GM12878 (cell line): ENCODE data around the gene BSN. TPM values are rescaled to one million over a fixed set of nuclear protein-coding genes. Genes with fewer than 3 reads are reported as not detected.

ENCODE experiments used
- ATAC-seq: fragments of 200-7000 bp; cut with Tn5 transposase; 3 replicates; pipeline ENCODE4 v1.9.1; 2020; ENCODE audit warnings: mild to moderate bottlenecking, moderate library complexity
- BruUV-seq: library from RNA; stranded (reverse); fragments of 400-500 nt; replicated peaks from 2 replicates; lab custom pipeline; 2021; lab: Mats Ljungman, UMichigan
- CTCF ChIA-PET: fragments of 300-600 bp; sonication (Branson Sonifier 250); formaldehyde crosslinking; extraction: SDS; loops from one replicate; lab custom pipeline; 2021; ENCODE audit warnings: inconsistent platforms; lab: Yijun Ruan, JAX
- POLR2A ChIA-PET: fragments of 350-600 bp; formaldehyde crosslinking; extraction: SDS; loops from one replicate; lab custom pipeline; 2021; ENCODE audit warnings: inconsistent platforms; lab: Charles Lee
- RAD21 ChIA-PET: fragments of 300-600 bp; sonication (Branson Sonifier 250); formaldehyde crosslinking; loops from one replicate; lab custom pipeline; 2023; ENCODE audit warnings: antibody characterized with exemption; ENCODE audit not compliant: unreplicated experiment; lab: Charles Lee
- SMC1A ChIA-PET: fragments of 300-600 bp; sonication (Branson Sonifier 250); formaldehyde crosslinking; loops from one replicate; lab custom pipeline; 2023; ENCODE audit not compliant: unreplicated experiment, uncharacterized antibody; lab: Charles Lee
- DNase-seq: peaks from one replicate; pipeline ENCODE4 v3.0.0-alpha.2; 2011; ENCODE audit warnings: low read depth, low spot score
- FAIRE-seq: peaks from 3 replicates; lab custom pipeline; 2011; peaks lifted over from hg19 to GRCh38; lab: Jason Lieb, UNC
- H2AFZ ChIP-seq: 2 replicates; pipeline ENCODE4 v1.6.0; 2011; ENCODE audit warnings: low read depth, low read length, control low read depth; ENCODE audit not compliant: control insufficient read depth
- H3K27ac ChIP-seq: 2 replicates; pipeline ENCODE4 v1.5.1; 2011; ENCODE audit warnings: control low read depth; ENCODE audit not compliant: control insufficient read depth, insufficient read depth
- H3K27me3 ChIP-seq, 2 experiments: replicated peaks in 1 of 2; 2 replicates each; pipeline versions ENCODE4 v1.6.0 to v1.6.1; 2011; ENCODE audit warnings: low read length in 1 of 2; ENCODE audit not compliant: control insufficient read depth in 2 of 2, insufficient read depth in 2 of 2
- H3K36me3 ChIP-seq, 2 experiments: 2 replicates each; pipeline ENCODE4 v1.5.1; 2011; ENCODE audit warnings: low read length in 1 of 2; ENCODE audit not compliant: control insufficient read depth in 2 of 2, insufficient read depth in 2 of 2
- H3K4me1 ChIP-seq: 2 replicates; pipeline ENCODE4 v1.6.1; 2011; ENCODE audit warnings: mild to moderate bottlenecking, low read length, moderate library complexity, mixed read lengths; ENCODE audit not compliant: control insufficient read depth, insufficient read depth
- H3K4me2 ChIP-seq: 2 replicates; pipeline ENCODE4 v1.6.0; 2011; ENCODE audit warnings: control low read depth; ENCODE audit not compliant: control insufficient read depth, insufficient read depth
- H3K4me3 ChIP-seq: fragments of 200-600 bp; sonication (generic); 2 replicates; pipeline ENCODE4 v1.5.1; 2016
- H3K79me2 ChIP-seq: 2 replicates; pipeline ENCODE4 v1.6.0; 2011; ENCODE audit warnings: low read length; ENCODE audit not compliant: control insufficient read depth, insufficient read depth
- H3K9ac ChIP-seq: 2 replicates; pipeline ENCODE4 v1.8.0; 2011; ENCODE audit warnings: low read length, control low read depth, mixed read lengths; ENCODE audit not compliant: control insufficient read depth, insufficient read depth
- H3K9me3 ChIP-seq: replicated peaks from 3 replicates; pipeline ENCODE4 v1.5.1; 2011; ENCODE audit warnings: mild to moderate bottlenecking, low read length; ENCODE audit not compliant: control insufficient read depth, insufficient read depth
- H4K20me1 ChIP-seq: 2 replicates; pipeline ENCODE4 v1.6.0; 2011; ENCODE audit not compliant: control insufficient read depth, insufficient read depth
- BHLHE40 ChIP-seq, 2 experiments: fragments of 450-650 bp in 1 of 2; IDR thresholded peaks; 2 replicates each; pipeline ENCODE4 v1.6.1; 2011 to 2017; ENCODE audit warnings: low read depth in 2 of 2, borderline replicate concordance in 1 of 2, improper control_type of control experiment in 1 of 2, low read length in 1 of 2, mild to moderate bottlenecking in 1 of 2
- EED ChIP-seq: sonication (generic); IDR thresholded peaks from 2 replicates; pipeline ENCODE4 v1.6.1; 2016; ENCODE audit warnings: antibody characterized with exemption, low read depth
- EP300 ChIP-seq, 2 experiments: fragments of 150-350 bp in 1 of 2; IDR thresholded peaks; 2 replicates each; pipeline ENCODE4 v1.6.1; 2011 to 2012; ENCODE audit warnings: low read depth in 2 of 2, low read length in 2 of 2, borderline replicate concordance in 1 of 2, improper control_type of control experiment in 1 of 2, inconsistent platforms in 1 of 2; ENCODE audit not compliant: control insufficient read depth in 1 of 2
- FOXM1 ChIP-seq: IDR thresholded peaks from 2 replicates; pipeline ENCODE4 v1.6.1; 2012; ENCODE audit warnings: low read depth, mild to moderate bottlenecking, inconsistent platforms, low read length, moderate library complexity
- IRF3 ChIP-seq: fragments of 450-650 bp; IDR thresholded peaks from 2 replicates; pipeline ENCODE4 v1.6.1; 2014; ENCODE audit warnings: mild to moderate bottlenecking
- KDM1A ChIP-seq: fragments of 200-600 bp; sonication (generic); IDR thresholded peaks from 2 replicates; pipeline ENCODE4 v1.6.1; 2016; ENCODE audit warnings: borderline replicate concordance
- PAX8 ChIP-seq: fragments of 450-650 bp; IDR thresholded peaks from 2 replicates; pipeline ENCODE4 v1.6.1; 2017; ENCODE audit warnings: mild to moderate bottlenecking, moderate library complexity
- PML ChIP-seq: IDR thresholded peaks from 2 replicates; pipeline ENCODE4 v1.6.1; 2012; ENCODE audit warnings: low read length, inconsistent platforms
- RELB ChIP-seq: fragments of 450-650 bp; IDR thresholded peaks from 2 replicates; pipeline ENCODE4 v1.6.1; 2017; ENCODE audit warnings: low read depth, mild to moderate bottlenecking, moderate library complexity
- SIN3A ChIP-seq: IDR thresholded peaks from 2 replicates; pipeline ENCODE4 v1.6.1; 2012; ENCODE audit warnings: low read depth, low read length, improper control_type of control experiment
- SMAD1 ChIP-seq: fragments of 450-650 bp; IDR thresholded peaks from 2 replicates; pipeline ENCODE4 v1.6.1; 2018; ENCODE audit warnings: mild to moderate bottlenecking, low read depth; ENCODE audit not compliant: partially characterized antibody
- SMAD5 ChIP-seq: IDR thresholded peaks from 2 replicates; pipeline ENCODE4 v1.6.1; 2016; ENCODE audit warnings: antibody characterized with exemption, low read depth
- SP1 ChIP-seq: IDR thresholded peaks from one replicate; pipeline ENCODE4 v1.6.1; 2011; ENCODE audit warnings: low read depth, low read length
- SPI1 ChIP-seq: IDR thresholded peaks from 2 replicates; pipeline ENCODE4 v1.6.1; 2011; ENCODE audit warnings: low read depth, mild to moderate bottlenecking, low read length, moderate library complexity, borderline replicate concordance; ENCODE audit not compliant: insufficient read depth
- SRF ChIP-seq, 2 experiments: IDR thresholded peaks; 2 replicates each; pipeline ENCODE4 v1.6.1; 2011; ENCODE audit warnings: low read depth in 2 of 2, low read length in 2 of 2, mild to moderate bottlenecking in 1 of 2, moderate library complexity in 1 of 2
- SUPT20H ChIP-seq: IDR thresholded peaks from 2 replicates; pipeline ENCODE4 v1.6.1; 2011; ENCODE audit warnings: low read depth, mild to moderate bottlenecking, low read length, moderate library complexity, borderline replicate concordance; ENCODE audit not compliant: control insufficient read depth
- USF2 ChIP-seq: IDR thresholded peaks from 2 replicates; pipeline ENCODE4 v1.6.1; 2011; ENCODE audit warnings: low read depth, low read length, improper control_type of control experiment, borderline replicate concordance
- ZNF592 ChIP-seq: fragments of 450-650 bp; IDR thresholded peaks from 2 replicates; pipeline ENCODE4 v1.6.1; 2017; ENCODE audit warnings: mild to moderate bottlenecking, moderate library complexity
- WGBS: methylation state at CpG from one replicate; pipeline ENCODE4 v1.1.6; 2016; ENCODE audit warnings: low lambda C conversion rate; ENCODE audit not compliant: insufficient replicate concordance, insufficient coverage; ENCODE audit errors: missing lambda C conversion rate; 5-methylcytosine and 5-hydroxymethylcytosine counted together
- in situ Hi-C: fragments of 300-500 bp; cut with MboI; formaldehyde crosslinking; loops from 9 replicates; pipeline ENCODE4 v1.14.3; 2018; ENCODE audit warnings: mixed read lengths
- intact Hi-C: fragments of 100-400 bp; cut with micrococcal nuclease; formaldehyde crosslinking; loops from one replicate; pipeline ENCODE4 v1.14.2; 2022; ENCODE audit not compliant: unreplicated experiment
- polyA plus RNA-seq, 11 experiments: library from polyadenylated mRNA; depleted of rRNA in 4 of 11; unstranded in 6 of 11; stranded (reverse) in 5 of 11; fragments of >200 nt; fragmentation: Nextera tagmentation in 4 of 11; fragmentation: Illumina TruSeq in 1 of 11; extraction: Ambion mirVana in 4 of 11; extraction: Trizol in 1 of 11; gene quantifications; 1 replicate in 1 of 11; 2 replicates in 10 of 11; pipeline versions ENCODE4 v1.2.1 to v1.2.3, GENCODE V29; 2011 to 2016; ENCODE audit warnings: inconsistent platforms in 2 of 11, missing spikeins in 2 of 11, low read depth in 1 of 11
- total RNA-seq, 4 experiments: library from RNA; depleted of rRNA in 3 of 4; stranded (reverse); fragments of >200 nt in 3 of 4; fragmentation: Illumina TruSeq in 1 of 4; extraction: Trizol in 1 of 4; gene quantifications; 2 replicates each; pipeline versions ENCODE4 v1.2.1 to v1.2.3, GENCODE V29; 2013 to 2021

BSN gene
- total and polyA plus RNA-seq, 10 of the 15 experiments (the other 5 are each of a cell fraction or from before 2014, with no cell fraction given) = under 0.01 to 0.19 (median 0.05) TPM; not detected in 1

- ChIA-PET CTCF (no interaction called here), RAD21 (no interaction called here), POLR2A (no interaction called here), SMC1A (no interaction called here)
- 27% methylated on average over 6 of the region's 6 CpGs for WGBS
- no TSS peak for BruUV-seq
- H2AFZ ChIP-seq = no peak overlapping the region
- H3K4me2 ChIP-seq = no peak overlapping the region
- no peaks in the 10 kb centered on the region for H3K4me1 ChIP-seq
- H4K20me1 ChIP-seq = no peaks in the 10 kb centered on the region
- intact Hi-C loops = no loop called here
- H3K79me2 ChIP-seq = no peaks in the 10 kb centered on the region
- ATAC-seq = no peak
- no peaks in the 10 kb centered on the region for H3K36me3 ChIP-seq
- no peaks in the 10 kb centered on the region; the same call in 2 of the 3 replicates for H3K9me3 ChIP-seq
- FAIRE-seq = no peak
- H3K27me3 ChIP-seq = no peaks in the 10 kb centered on the region
- in situ Hi-C loops = no loop called here
- no peak for DNase-seq
- H3K4me3 ChIP-seq = no peak overlapping the region
- no peak overlapping the region for H3K9ac ChIP-seq
- no peak overlapping the region for H3K27ac ChIP-seq
- TF ChIP-seq KDM1A (no peak), IRF3 (no peak), EP300 (IDR thresholded peaks at IDR 0.05; ENCODE audit: borderline replicate concordance in 1 of 2, control insufficient read depth in 1 of 2, low read depth in 2 of 2, low read length in 2 of 2) (no peak), USF2 (no peak), SIN3A (no peak), SMAD1 (no peak), FOXM1 (no peak), BHLHE40 (IDR thresholded peaks at IDR 0.05; ENCODE audit: borderline replicate concordance in 1 of 2, low read depth in 2 of 2, low read length in 1 of 2) (no peak), SMAD5 (no peak), SPI1 (no peak), SUPT20H (no peak), EED (no peak), ZNF592 (no peak), PAX8 (no peak), SP1 (no peak), SRF (IDR thresholded peaks at IDR 0.05; ENCODE audit: low read depth in 2 of 2, low read length in 2 of 2) (no peak), PML (no peak), RELB (no peak)
Measured at GRCh38 chr3:49629866-49630265, 75.6 kb downstream of the BSN start.
